K562 treated with DMSO at 1 percent for 4 hours (cell line): ENCODE measurements around the gene PALM2AKAP2. TPM values are rescaled to one million over a fixed set of nuclear protein-coding genes. Genes with fewer than 3 reads are reported as not detected.

Experiments
- total RNA-seq: library from RNA; unstranded; fragments of 300-600 nt; gene quantifications from 2 replicates; pipeline ENCODE4 v1.2.3, GENCODE V29; 2022; ENCODE audit not compliant: insufficient read depth

The PALM2AKAP2 gene
- total RNA-seq = not detected in 2 replicates

GRCh38 chr9:109779711-109780452 lies at the start of gene PALM2AKAP2:
Gene PALM2AKAP2 (plus strand): TSS chr9:109780198. CDS start chr9:109780489, 291 bp downstream.

